Tibial nerve (tissue), 4 donors: ENCODE measurements around the gene ABL2.

Source experiments
- EP300 ChIP-seq, 2 donors: sonication (generic); formaldehyde crosslinking; IDR thresholded peaks; one replicate each; pipeline ENCODE4 v1.6.1; 2017; ENCODE audit warnings: antibody characterized with exemption in 2 of 2, mild to moderate bottlenecking in 1 of 2
- POLR2A ChIP-seq, 2 donors: fragments of 450-650 bp; IDR thresholded peaks; one replicate each; pipeline ENCODE4 v1.6.1; 2017; ENCODE audit warnings: antibody characterized with exemption in 2 of 2, mild to moderate bottlenecking in 2 of 2, moderate library complexity in 2 of 2
- TF ChIP-seq, protein P1 (sequence below), 5 experiments: fragments of 200-600 bp in 3 of 5; fragments of 450-650 bp in 2 of 5; sonication (generic) in 3 of 5; IDR thresholded peaks; one replicate each; pipeline ENCODE4 v1.5.1; 2016 to 2019; ENCODE audit warnings: antibody characterized with exemption in 5 of 5, mild to moderate bottlenecking in 3 of 5, moderate library complexity in 2 of 5

DNA sequence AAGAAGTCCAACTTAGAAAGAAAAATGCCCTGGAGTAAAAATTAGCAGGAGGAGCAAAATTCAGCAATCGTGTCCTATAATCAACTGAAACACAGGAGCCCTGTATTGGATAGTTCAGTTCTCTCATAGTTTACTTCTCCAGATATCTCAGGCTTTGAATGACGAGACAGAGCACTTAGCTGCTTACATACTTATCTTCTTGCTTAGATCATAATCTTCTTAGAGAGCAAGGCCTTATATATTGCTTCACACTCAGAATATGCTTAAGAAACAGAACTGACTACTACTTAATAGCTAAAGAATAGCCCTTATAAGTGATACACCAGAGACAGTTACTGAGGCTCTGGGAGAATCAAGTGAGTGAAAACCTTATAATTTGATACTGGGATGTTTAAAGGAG lies 108.7 kb downstream of the ABL2 start:
- TF ChIP-seq, protein P1, sequence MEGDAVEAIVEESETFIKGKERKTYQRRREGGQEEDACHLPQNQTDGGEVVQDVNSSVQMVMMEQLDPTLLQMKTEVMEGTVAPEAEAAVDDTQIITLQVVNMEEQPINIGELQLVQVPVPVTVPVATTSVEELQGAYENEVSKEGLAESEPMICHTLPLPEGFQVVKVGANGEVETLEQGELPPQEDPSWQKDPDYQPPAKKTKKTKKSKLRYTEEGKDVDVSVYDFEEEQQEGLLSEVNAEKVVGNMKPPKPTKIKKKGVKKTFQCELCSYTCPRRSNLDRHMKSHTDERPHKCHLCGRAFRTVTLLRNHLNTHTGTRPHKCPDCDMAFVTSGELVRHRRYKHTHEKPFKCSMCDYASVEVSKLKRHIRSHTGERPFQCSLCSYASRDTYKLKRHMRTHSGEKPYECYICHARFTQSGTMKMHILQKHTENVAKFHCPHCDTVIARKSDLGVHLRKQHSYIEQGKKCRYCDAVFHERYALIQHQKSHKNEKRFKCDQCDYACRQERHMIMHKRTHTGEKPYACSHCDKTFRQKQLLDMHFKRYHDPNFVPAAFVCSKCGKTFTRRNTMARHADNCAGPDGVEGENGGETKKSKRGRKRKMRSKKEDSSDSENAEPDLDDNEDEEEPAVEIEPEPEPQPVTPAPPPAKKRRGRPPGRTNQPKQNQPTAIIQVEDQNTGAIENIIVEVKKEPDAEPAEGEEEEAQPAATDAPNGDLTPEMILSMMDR (IDR thresholded peaks at IDR 0.05): no peak
- TF ChIP-seq EP300 (IDR thresholded peaks at IDR 0.05) (no peak), POLR2A (IDR thresholded peaks at IDR 0.05) (no peak)
